Neuron (in vitro differentiated cells): Measurements from ENCODE around the gene NET1.
A peak's percentile ranks its signal among the peaks of the same experiment; 100 is the strongest.
"Not testable (repeated sequence)": the region's sequence is repeated elsewhere in the genome, so short reads cannot be mapped to it uniquely, and the experiment has no call there.

Experiments
- H2AFZ ChIP-seq: one replicate; pipeline ENCODE4 v1.6.1; 2013; ENCODE audit warnings: low read depth, mild to moderate bottlenecking, inconsistent platforms, low read length, moderate library complexity
- H3K27me3 ChIP-seq: one replicate; pipeline ENCODE4 v1.6.1; 2013; ENCODE audit warnings: low read length; ENCODE audit not compliant: insufficient read depth
- H3K36me3 ChIP-seq: one replicate; pipeline ENCODE4 v1.6.1; 2013; ENCODE audit warnings: low read length; ENCODE audit not compliant: insufficient read depth
- H3K4me1 ChIP-seq: one replicate; pipeline ENCODE4 v1.6.1; 2013; ENCODE audit warnings: low read length; ENCODE audit not compliant: insufficient read depth
- H3K4me3 ChIP-seq: 2 replicates; pipeline ENCODE4 v1.5.1; 2013; ENCODE audit warnings: mild to moderate bottlenecking, low read length, moderate library complexity
- H3K9me3 ChIP-seq: one replicate; pipeline ENCODE4 v1.6.1; 2013; ENCODE audit warnings: low read length

The NET1 gene, protein sequence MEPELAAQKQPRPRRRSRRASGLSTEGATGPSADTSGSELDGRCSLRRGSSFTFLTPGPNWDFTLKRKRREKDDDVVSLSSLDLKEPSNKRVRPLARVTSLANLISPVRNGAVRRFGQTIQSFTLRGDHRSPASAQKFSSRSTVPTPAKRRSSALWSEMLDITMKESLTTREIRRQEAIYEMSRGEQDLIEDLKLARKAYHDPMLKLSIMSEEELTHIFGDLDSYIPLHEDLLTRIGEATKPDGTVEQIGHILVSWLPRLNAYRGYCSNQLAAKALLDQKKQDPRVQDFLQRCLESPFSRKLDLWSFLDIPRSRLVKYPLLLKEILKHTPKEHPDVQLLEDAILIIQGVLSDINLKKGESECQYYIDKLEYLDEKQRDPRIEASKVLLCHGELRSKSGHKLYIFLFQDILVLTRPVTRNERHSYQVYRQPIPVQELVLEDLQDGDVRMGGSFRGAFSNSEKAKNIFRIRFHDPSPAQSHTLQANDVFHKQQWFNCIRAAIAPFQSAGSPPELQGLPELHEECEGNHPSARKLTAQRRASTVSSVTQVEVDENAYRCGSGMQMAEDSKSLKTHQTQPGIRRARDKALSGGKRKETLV

DNA sequence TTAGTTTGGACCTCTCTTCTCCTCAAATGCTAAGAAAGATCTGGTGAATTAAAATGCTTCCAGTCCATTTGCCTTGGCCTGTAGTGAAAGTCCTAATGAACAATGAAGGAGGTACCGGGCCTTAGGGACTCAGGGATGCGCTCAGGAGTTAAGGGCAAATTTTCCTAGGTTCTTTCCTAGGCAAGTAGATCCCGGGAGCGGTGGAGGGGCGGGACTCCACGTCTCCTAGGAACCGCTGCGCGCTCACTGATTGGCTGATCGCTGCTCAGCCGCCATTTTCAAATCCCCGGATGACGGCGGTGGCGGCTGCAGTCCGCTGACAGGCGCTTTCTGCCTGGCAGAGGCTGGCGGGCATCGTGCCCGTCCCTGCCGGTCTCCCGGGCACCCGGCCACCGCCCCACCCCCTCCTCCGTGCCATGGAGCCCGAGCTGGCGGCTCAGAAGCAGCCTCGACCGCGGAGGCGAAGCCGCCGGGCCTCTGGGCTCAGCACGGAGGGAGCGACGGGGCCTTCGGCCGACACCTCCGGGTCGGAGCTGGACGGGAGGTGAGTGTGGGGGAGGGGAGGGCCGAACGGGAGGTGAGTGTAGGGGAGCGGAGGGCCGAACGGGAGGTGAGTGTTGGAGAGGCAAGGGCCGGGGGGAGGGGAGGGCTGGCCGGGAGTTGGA, at the start of gene NET1:
Gene NET1 (plus strand): TSS at position 281 of the 665 bp plus-strand sequence. CDS start 136 bp downstream, at position 417.
- Histone ChIP-seq H3K4me1 (peaks cover 18% of the 10 kb centered on the region), H3K27me3 (no peaks in the 10 kb centered on the region), H3K9me3 (peaks cover 4% of the 10 kb centered on the region), H3K4me3 (peak within 1 kb of the TSS; percentile 69), H3K36me3 (no peaks in the 10 kb centered on the region), H2AFZ (peak within 1 kb of the TSS; percentile 75)

DNA sequence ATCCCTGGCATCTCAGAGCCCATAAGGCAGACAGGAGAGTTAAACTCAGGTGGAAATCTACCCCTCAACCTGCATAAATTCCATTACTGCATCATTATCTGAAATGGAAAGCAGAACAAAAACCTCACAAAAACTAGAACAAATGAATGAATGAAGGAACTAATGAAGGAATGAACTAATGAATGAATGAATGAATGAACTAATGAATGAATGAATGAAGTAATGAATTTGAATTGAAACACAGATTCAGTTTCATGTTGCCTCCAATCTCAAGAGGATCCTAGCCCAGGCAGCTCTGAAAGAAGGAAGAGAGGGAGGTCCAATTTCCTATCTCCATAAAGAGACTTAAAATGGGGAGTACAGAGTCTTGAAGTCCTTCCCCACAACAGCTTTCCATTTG, 49.5 kb upstream of the NET1 start:
- H2AFZ ChIP-seq: no peak overlapping the region
- no peak overlapping the region for H3K4me3 ChIP-seq
- H3K4me1 ChIP-seq: no peaks in the 10 kb centered on the region
- no peaks in the 10 kb centered on the region for H3K36me3 ChIP-seq
- H3K27me3 ChIP-seq: no peaks in the 10 kb centered on the region
- H3K9me3 ChIP-seq: no peaks in the 10 kb centered on the region

DNA sequence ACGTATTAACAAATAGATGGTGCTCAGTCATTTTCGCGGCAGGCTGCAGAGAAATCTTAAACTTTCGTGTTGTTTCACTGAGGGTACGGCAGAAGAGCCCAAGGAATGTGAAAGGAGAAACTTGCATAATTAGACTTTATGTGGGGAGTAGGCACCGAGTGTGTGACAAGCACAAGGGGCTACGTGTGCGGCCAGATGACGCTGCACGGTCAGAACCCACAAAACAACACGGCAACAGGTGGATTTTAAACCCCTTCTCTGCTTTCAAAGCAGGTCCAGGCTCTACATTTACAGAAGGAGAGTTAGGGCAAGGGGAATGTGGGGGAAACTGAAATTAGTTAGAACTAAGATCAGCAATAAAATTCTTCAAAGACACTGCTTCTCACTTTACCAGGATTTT, 48.0 kb upstream of the NET1 start:
- Histone ChIP-seq H3K9me3 (no peaks in the 10 kb centered on the region), H3K4me1 (no peaks in the 10 kb centered on the region), H3K36me3 (no peaks in the 10 kb centered on the region), H2AFZ (no peak overlapping the region), H3K27me3 (no peaks in the 10 kb centered on the region), H3K4me3 (no peak overlapping the region)

DNA sequence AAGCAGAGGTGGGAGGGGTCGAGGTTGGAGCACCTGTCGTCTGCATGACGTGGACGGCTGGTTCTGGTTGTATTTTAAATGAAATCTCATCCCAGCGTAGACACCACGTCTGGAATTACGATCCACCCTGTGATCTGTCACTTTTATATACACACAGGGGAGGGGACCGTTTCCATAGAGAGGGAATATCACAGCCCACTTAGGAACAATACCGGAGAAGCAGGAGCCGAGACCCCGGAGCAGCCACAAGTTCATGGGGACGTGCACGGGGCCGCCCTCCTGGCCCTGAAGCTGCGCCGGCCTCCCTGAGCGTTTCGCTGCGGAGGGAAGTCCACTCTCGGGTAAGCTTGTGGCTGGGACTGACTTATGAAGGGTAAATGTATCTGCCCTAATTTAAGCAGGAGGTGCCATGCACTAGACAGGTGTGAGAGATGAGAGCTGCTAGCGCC, 47.4 kb upstream of the NET1 start, which contains the start of gene UCN3:
Gene UCN3 (plus strand): TSS at position 77 of the 449 bp plus-strand sequence. CDS start 8,755 bp downstream, outside the sequence.
- H3K27me3 ChIP-seq: no peaks in the 10 kb centered on the region
- no peaks in the 10 kb centered on the region for H3K9me3 ChIP-seq
- H3K36me3 ChIP-seq: no peaks in the 10 kb centered on the region
- no peak within 1 kb of the TSS for H3K4me3 ChIP-seq
- H2AFZ ChIP-seq: no peak within 1 kb of the TSS
- no peaks in the 10 kb centered on the region for H3K4me1 ChIP-seq

DNA sequence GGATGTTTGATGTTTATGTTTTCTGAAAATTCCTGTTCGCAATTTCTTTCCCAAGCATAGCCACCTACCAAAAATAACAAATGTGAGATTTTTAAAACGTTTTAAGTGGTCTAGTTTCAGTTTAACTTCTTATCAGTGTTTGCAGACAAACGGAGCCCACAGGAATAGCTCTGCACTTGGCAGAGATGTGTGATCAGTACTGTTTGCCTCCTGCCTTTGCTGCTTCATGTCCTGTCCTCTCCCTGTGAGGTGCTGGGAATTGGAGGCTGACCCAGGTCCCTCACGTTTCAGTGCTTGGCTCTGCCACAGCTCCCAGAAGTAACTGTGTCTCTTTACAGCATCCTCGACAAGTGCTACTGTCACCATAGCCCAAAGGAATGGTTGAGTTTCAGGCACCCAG, 46.4 kb upstream of the NET1 start:
- H2AFZ ChIP-seq: no peak overlapping the region
- no peaks in the 10 kb centered on the region for H3K9me3 ChIP-seq
- H3K27me3 ChIP-seq: no peaks in the 10 kb centered on the region
- no peaks in the 10 kb centered on the region for H3K4me1 ChIP-seq
- H3K36me3 ChIP-seq: no peaks in the 10 kb centered on the region
- H3K4me3 ChIP-seq: no peak overlapping the region

DNA sequence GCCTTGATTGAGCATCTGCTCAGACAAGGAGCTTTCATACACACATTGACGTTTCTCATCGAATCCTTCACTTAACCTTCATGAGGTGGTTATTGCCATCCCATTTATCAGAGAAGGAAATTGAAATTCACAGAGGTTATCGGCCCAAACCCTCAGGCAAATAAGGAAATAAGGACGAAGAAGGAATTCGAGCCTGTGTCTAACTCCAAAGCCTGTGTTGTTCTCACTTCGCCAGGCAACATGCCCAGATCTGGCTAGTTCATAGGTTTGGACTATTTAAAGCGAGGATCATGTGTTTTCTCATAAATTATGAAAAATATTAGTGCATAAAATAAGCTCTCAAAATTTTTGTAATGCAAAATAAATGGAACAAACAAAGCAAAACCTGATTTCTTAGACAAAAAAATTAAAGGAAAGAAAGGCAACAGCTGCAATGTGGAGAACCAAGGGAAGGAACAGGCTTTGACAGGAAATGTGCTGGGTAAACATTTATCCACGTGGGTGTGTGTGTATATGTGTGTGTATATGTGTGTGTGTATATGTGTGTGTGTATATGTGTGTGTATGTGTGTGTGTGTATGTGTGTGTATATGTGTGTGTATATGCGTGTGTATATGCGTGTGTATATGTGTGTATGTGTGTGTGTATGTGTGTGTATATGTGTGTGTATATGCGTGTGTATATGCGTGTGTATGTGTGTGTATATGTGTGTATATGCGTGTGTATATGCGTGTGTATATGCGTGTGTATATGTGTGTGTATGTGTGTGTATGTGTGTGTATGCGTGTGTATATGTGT, 42.8 kb upstream of the NET1 start:
- H3K36me3 ChIP-seq: no peaks in the 10 kb centered on the region
- no peak overlapping the region for H3K4me3 ChIP-seq
- H3K9me3 ChIP-seq: peaks cover 2% of the 10 kb centered on the region
- H3K4me1 ChIP-seq: no peaks in the 10 kb centered on the region
- no peak overlapping the region for H2AFZ ChIP-seq
- no peaks in the 10 kb centered on the region for H3K27me3 ChIP-seq

DNA sequence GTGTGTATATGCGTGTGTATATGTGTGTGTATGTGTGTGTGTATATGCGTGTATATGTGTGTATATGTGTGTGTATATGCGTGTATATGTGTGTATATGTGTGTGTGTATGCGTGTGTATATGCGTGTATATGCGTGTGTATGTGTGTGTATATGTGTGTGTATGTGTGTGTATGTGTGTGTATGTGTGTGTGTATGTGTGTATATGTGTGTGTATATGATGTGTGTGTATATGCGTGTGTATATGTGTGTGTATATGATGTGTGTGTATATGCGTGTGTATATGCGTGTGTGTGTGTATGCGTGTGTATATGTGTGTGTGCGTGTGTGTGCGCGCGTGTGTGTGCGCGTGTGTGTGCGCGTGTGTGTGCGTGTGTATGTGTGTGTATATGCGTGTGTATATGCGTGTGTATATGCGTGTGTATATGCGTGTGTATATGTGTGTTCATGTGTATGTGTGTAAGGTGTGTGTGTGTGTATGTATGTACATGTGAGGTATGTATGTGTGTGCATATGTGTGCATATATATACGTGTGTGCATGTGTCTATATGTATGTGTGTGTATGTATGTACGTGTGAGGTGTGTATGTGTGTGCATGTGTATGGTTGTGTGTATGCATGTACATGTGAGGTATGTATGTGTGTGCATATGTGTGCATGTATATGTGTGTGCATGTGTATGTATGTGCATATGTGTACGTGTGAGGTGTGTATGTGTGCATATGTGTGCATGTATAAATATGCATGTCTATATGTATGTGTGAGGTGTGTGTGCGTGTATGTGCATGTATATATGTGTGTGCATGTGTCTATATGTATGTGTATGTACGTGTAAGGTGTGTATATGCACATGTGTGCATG, 41.6 kb upstream of the NET1 start:
- Histone ChIP-seq H2AFZ (no peak overlapping the region), H3K4me1 (no peaks in the 10 kb centered on the region), H3K4me3 (no peak overlapping the region), H3K27me3 (no peaks in the 10 kb centered on the region), H3K9me3 (peaks cover 2% of the 10 kb centered on the region), H3K36me3 (no peaks in the 10 kb centered on the region)

DNA sequence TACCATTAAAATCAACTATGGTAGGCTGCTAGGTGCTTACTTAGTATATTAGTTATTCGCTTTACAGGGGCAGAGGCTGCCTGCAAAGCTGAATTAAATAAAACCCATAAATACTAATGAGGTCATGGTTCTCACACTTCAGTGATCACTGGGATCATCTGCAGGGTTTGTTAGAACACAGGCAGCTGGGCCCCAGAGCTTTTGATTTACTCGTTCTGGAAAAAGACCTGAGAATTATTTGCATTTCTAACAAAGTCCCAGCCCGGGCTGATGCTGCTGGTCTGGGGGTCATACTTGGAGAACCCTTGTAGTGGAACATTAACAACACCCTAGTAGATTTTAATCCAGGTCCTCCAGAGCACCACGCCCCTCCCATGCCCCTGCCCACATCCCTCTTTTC, 39.0 kb upstream of the NET1 start:
- no peak overlapping the region for H3K4me3 ChIP-seq

DNA sequence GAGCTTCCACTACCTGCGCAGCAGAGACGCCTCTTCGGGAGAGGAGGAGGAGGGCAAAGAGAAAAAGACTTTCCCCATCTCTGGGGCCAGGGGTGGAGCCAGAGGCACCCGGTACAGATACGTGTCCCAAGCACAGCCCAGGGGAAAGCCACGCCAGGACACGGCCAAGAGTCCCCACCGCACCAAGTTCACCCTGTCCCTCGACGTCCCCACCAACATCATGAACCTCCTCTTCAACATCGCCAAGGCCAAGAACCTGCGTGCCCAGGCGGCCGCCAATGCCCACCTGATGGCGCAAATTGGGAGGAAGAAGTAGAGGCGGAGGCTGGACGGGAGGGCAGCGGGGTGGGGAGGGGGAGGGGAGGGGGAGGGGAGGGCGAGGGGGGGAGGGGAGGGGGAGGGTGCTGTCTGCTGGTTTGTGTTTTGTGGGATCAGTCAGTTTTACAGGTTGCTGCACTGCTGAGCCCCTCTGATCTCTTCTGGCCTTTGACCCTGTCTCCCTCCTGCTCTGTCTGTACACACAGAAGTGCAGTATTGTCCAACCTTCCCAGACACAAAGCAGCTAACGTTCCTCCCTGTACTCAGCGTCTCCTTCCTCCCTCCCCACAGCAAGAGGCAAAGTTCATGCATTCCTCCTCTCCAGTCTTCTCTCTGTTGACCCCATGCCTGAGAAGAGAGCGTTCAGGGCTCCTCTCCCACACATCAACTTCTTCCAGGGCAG, 38.3 kb upstream of the NET1 start:
- Histone ChIP-seq H3K27me3 (no peaks in the 10 kb centered on the region), H2AFZ (no peak overlapping the region), H3K9me3 (peaks cover 2% of the 10 kb centered on the region), H3K36me3 (no peaks in the 10 kb centered on the region), H3K4me1 (no peaks in the 10 kb centered on the region), H3K4me3 (no peak overlapping the region)

More for the DNA sequence above, 39.0 kb upstream of the NET1 start:
- Histone ChIP-seq H3K9me3 (peaks cover 2% of the 10 kb centered on the region), H3K36me3 (no peaks in the 10 kb centered on the region), H2AFZ (no peak overlapping the region), H3K27me3 (no peaks in the 10 kb centered on the region), H3K4me1 (no peaks in the 10 kb centered on the region)

DNA sequence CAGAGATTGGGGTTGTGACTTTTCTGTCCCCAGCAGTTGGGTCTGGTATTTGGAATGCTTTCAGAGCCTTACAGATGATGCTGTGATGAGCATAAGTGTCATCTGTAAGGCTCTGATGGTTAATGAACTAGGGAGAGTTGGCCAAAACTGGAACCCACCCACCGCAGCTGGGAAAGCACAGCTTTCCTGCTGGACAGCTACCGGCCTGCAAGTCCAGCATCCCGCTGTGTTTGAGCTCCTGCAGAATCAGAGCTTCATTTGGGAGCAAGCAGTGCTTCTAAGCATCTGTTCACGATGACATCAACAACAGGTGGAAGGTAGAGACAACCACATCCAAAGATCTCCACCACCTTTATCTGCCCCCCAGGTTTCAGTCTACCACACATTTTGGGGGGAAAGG, 35.9 kb upstream of the NET1 start:
- no peaks in the 10 kb centered on the region for H3K36me3 ChIP-seq
- no peak overlapping the region for H2AFZ ChIP-seq
- no peak overlapping the region for H3K4me3 ChIP-seq
- H3K27me3 ChIP-seq: no peaks in the 10 kb centered on the region
- peaks cover 2% of the 10 kb centered on the region for H3K9me3 ChIP-seq
- H3K4me1 ChIP-seq: no peaks in the 10 kb centered on the region

DNA sequence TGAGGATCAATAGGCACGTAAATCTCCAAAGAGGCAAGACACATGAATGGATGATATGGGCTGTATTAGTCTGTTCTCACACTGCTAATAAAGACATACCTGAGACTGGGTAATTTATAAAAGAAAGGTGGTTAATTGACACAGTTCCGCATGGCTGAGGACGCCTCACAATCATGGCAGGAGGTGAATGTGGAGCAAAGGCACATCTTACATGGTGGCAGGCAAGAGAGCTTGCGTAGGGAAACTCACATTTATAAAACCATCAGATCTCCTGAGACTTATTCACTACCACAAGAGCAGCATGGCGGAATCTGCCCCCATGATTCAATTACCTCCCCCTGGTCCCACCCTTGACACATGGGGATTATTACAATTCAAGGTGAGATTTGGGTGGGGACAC, 33.2 kb upstream of the NET1 start:
- H3K9me3 ChIP-seq, H2AFZ ChIP-seq, H3K4me3 ChIP-seq, H3K36me3 ChIP-seq, H3K4me1 ChIP-seq, H3K27me3 ChIP-seq: not testable (repeated sequence)

DNA sequence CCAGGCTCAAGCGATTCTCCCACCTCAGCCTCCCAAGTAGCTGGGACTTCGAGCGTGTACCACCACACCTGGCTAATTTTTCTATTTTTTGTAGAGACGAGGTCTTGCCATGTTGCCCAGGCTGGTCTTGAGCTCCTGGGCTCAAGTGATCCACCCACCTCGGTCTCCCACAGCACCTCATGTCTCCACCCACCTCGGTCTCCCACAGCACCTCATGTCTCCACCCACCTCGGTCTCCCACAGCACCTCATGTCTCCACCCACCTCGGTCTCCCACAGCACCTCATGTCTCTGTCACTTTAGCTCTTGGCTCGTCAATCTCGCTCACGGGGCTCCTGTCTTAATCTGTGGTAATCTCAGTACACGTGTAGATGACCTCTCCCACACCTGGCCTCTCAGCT, 32.0 kb upstream of the NET1 start:
- not testable (repeated sequence) for H3K36me3 ChIP-seq, H3K9me3 ChIP-seq, H2AFZ ChIP-seq, H3K4me1 ChIP-seq, H3K4me3 ChIP-seq, H3K27me3 ChIP-seq
